Mesenchymal stem cell (in vitro differentiated cells and primary cell): ENCODE data around the gene CTSF.
A peak's percentile ranks its signal among the peaks of the same experiment; 100 is the strongest.

ENCODE experiments used
- DNase-seq: peaks from one replicate; pipeline ENCODE4 v3.0.0-alpha.2; 2013
- H2AFZ ChIP-seq: one replicate; pipeline ENCODE4 v1.6.1; 2013; ENCODE audit warnings: low read depth, mild to moderate bottlenecking, control low read depth, inconsistent platforms, low read length, moderate library complexity
- H2AK5ac ChIP-seq: 2 replicates; pipeline ENCODE4 v1.6.1; 2013; ENCODE audit warnings: low read length, moderate library complexity, mild to moderate bottlenecking, inconsistent platforms; ENCODE audit not compliant: severe bottlenecking
- H2BK120ac ChIP-seq: one replicate; pipeline ENCODE4 v1.6.1; 2013; ENCODE audit warnings: low read depth, mild to moderate bottlenecking, inconsistent platforms, low read length, moderate library complexity
- H2BK12ac ChIP-seq, 2 experiments: one replicate each; pipeline ENCODE4 v1.6.1; 2013; ENCODE audit warnings: inconsistent platforms in 2 of 2, low read length in 2 of 2, mild to moderate bottlenecking in 2 of 2, moderate library complexity in 2 of 2, control low read depth in 1 of 2
- H2BK15ac ChIP-seq: one replicate; pipeline ENCODE4 v1.6.1; 2013; ENCODE audit warnings: mild to moderate bottlenecking, low read depth, inconsistent platforms; ENCODE audit not compliant: poor library complexity, severe bottlenecking
- H2BK5ac ChIP-seq: 2 replicates; pipeline ENCODE4 v1.6.1; 2013; ENCODE audit warnings: low read depth, mild to moderate bottlenecking, low read length, control low read depth, inconsistent platforms; ENCODE audit not compliant: poor library complexity, severe bottlenecking
- H3K14ac ChIP-seq, 2 experiments: one replicate each; pipeline ENCODE4 v1.6.1; 2013; ENCODE audit warnings: inconsistent platforms in 2 of 2, low read length in 2 of 2, control low read depth in 1 of 2, mild to moderate bottlenecking in 1 of 2, moderate library complexity in 1 of 2
- H3K18ac ChIP-seq, 2 experiments: one replicate each; pipeline ENCODE4 v1.6.1; 2013; ENCODE audit warnings: inconsistent platforms in 2 of 2, low read length in 2 of 2, control low read depth in 1 of 2, low read depth in 1 of 2, mild to moderate bottlenecking in 1 of 2
- H3K23ac ChIP-seq, 2 experiments: one replicate each; pipeline ENCODE4 v1.6.1; 2013; ENCODE audit warnings: inconsistent platforms in 2 of 2, low read length in 2 of 2, mild to moderate bottlenecking in 2 of 2, moderate library complexity in 2 of 2, control low read depth in 1 of 2
- H3K27ac ChIP-seq: 2 replicates; pipeline ENCODE4 v1.5.1; 2013; ENCODE audit warnings: mild to moderate bottlenecking, moderate library complexity, low read length, control low read depth, inconsistent platforms; ENCODE audit not compliant: poor library complexity, severe bottlenecking
- H3K27me3 ChIP-seq, 2 experiments: 2 replicates each; pipeline versions ENCODE4 v1.6.1 to v1.7.0; 2013; ENCODE audit warnings: low read length in 2 of 2, mild to moderate bottlenecking in 2 of 2, moderate library complexity in 2 of 2, control low read depth in 1 of 2, inconsistent platforms in 1 of 2; ENCODE audit not compliant: control insufficient read depth in 1 of 2, insufficient read depth in 1 of 2
- H3K36me3 ChIP-seq, 2 experiments: 2 replicates each; pipeline versions ENCODE4 v1.6.1 to v1.7.0; 2013; ENCODE audit warnings: low read length in 2 of 2, control low read depth in 1 of 2, inconsistent platforms in 1 of 2, low read depth in 1 of 2, mild to moderate bottlenecking in 1 of 2; ENCODE audit not compliant: insufficient read depth in 2 of 2, control insufficient read depth in 1 of 2
- H3K4ac ChIP-seq, 2 experiments: one replicate each; pipeline ENCODE4 v1.6.1; 2013; ENCODE audit warnings: inconsistent platforms in 2 of 2, low read length in 2 of 2, mild to moderate bottlenecking in 2 of 2, moderate library complexity in 2 of 2, control low read depth in 1 of 2, low read depth in 1 of 2
- H3K4me1 ChIP-seq: 2 replicates; pipeline ENCODE4 v1.6.1; 2013; ENCODE audit warnings: low read depth, low read length, control low read depth; ENCODE audit not compliant: control insufficient read depth, insufficient read depth
- H3K4me2 ChIP-seq: 2 replicates; pipeline ENCODE4 v1.6.1; 2013; ENCODE audit warnings: low read length, mild to moderate bottlenecking, inconsistent platforms; ENCODE audit not compliant: poor library complexity, severe bottlenecking
- H3K4me3 ChIP-seq, 2 experiments: 2 replicates each; pipeline versions ENCODE4 v1.5.1 to v1.7.0; 2013; ENCODE audit warnings: low read length in 2 of 2, mild to moderate bottlenecking in 2 of 2, control low read depth in 1 of 2, low read depth in 1 of 2; ENCODE audit not compliant: insufficient read depth in 1 of 2
- H3K79me1 ChIP-seq: replicated peaks from 2 replicates; pipeline ENCODE4 v1.6.1; 2013; ENCODE audit warnings: mild to moderate bottlenecking, control low read depth, low read length, inconsistent platforms; ENCODE audit not compliant: poor library complexity, severe bottlenecking
- H3K9ac ChIP-seq: 2 replicates; pipeline ENCODE4 v1.7.0; 2013; ENCODE audit warnings: mild to moderate bottlenecking, low read length, moderate library complexity
- H3K9me3 ChIP-seq: 2 replicates; pipeline ENCODE4 v1.7.0; 2013; ENCODE audit warnings: mild to moderate bottlenecking, low read length; ENCODE audit not compliant: control insufficient read depth
- H4K8ac ChIP-seq: one replicate; pipeline ENCODE4 v1.6.1; 2013; ENCODE audit warnings: inconsistent platforms, mild to moderate bottlenecking, low read length, moderate library complexity
- H4K91ac ChIP-seq: one replicate; pipeline ENCODE4 v1.6.1; 2013; ENCODE audit warnings: mild to moderate bottlenecking, low read length, inconsistent platforms
- whole genome bisulfite sequencing: methylation state at CpG from one replicate; pipeline ENCODE4 v1.1.7; 2013; ENCODE audit warnings: mixed read lengths; 5-methylcytosine and 5-hydroxymethylcytosine counted together

Gene CTSF

DNA sequence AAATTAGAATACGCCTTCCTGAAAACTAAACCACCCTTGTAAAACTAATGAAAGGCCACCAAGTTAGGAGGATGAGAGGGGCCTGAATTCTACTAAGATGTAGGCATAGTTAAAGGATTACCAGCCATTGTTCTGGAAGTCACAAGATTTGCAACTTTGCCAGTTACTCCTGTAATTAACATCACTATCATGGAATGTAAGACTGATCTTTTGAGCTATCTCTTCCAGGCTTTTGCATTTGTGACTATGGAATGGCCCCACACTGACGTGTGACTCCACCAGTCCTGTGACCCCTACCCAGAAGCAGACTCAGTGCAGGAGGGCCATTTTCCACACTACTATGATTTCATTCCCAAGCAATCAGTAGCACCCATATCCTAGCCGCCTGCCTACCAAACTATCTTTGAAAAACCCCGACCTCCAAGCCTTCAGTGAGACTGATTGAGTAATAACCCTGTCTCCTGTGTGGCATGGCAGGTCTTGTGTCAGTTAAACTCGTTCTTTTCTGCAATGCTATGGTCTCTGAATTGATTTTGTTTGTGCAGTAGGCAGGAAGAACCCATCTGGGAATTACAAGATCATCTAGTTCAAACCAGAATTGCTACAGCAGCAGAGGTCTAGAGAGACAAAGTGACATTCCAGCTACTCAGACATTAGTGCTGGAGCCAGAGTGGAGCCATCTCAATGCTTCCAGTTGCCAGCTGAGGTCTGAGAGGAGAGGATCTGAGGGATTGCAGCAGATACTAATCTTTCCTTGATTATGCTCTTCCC, 1.9 kb upstream of the CTSF start:
- no peak overlapping the region for H3K4ac ChIP-seq
- H3K27me3 ChIP-seq, result peaks cover 0 to 5% of the 10 kb centered on the region in 2 experiments
- no peak overlapping the region for H4K91ac ChIP-seq
- H2AK5ac ChIP-seq, result no peak overlapping the region
- no peak overlapping the region for H2BK15ac ChIP-seq
- H3K9ac ChIP-seq, result no peak overlapping the region
- H3K36me3 ChIP-seq, result peaks cover 0 to 12% of the 10 kb centered on the region in 2 experiments
- 53% methylated on average over 3 of the region's 5 CpGs for WGBS
- no peaks in the 10 kb centered on the region for H3K4me1 ChIP-seq
- no peak overlapping the region for H3K23ac ChIP-seq
- H3K27ac ChIP-seq, result no peak overlapping the region
- H2BK120ac ChIP-seq, result no peak overlapping the region
- no peak overlapping the region for H3K4me2 ChIP-seq
- H3K4me3 ChIP-seq, result no peak overlapping the region
- no peak for DNase-seq
- peak overlapping the region in 1 of 2 experiments; percentile 7 for H3K18ac ChIP-seq
- H3K79me1 ChIP-seq, result no peaks in the 10 kb centered on the region
- H4K8ac ChIP-seq, result no peak overlapping the region
- no peak overlapping the region for H3K14ac ChIP-seq
- no peak overlapping the region for H2BK12ac ChIP-seq
- no peak overlapping the region for H2AFZ ChIP-seq
- no peak overlapping the region for H2BK5ac ChIP-seq
- H3K9me3 ChIP-seq, result no peaks in the 10 kb centered on the region

- no peak overlapping the region for H2BK120ac ChIP-seq
- WGBS, result 90% methylated on average over 7 of the region's 7 CpGs
Observed at GRCh38 chr11:66569076-66569475, 670 bp upstream of the CTSF start.

DNA sequence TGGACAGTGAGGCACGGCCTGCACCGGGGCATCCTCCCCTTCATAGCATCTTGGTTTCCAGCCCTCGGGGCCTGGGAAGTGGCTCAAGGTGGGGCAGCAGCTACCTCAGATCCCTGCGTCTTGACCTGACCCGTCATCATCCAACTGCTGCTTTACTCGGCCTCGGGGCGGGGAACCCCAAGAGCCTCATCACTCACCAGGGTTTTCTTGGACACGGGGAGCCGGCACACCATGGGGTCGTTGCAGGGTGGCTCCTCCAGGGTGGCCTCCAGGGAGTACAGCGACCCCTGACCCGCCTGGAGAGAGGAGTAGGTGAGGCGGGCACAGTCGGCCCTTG, 651 bp downstream of the CTSF start:
- DNase-seq, result no peak
- WGBS, result 92% methylated on average over 15 of the region's 15 CpGs
- no peak overlapping the region for H2AK5ac ChIP-seq
- no peak overlapping the region for H4K8ac ChIP-seq
- no peaks in the 10 kb centered on the region for H3K4me1 ChIP-seq
- peaks cover 0 to 5% of the 10 kb centered on the region in 2 experiments for H3K27me3 ChIP-seq
- H2BK15ac ChIP-seq, result no peak overlapping the region
- no peak overlapping the region for H2BK12ac ChIP-seq
- no peak overlapping the region for H3K27ac ChIP-seq
- no peak overlapping the region for H2AFZ ChIP-seq
- no peak overlapping the region for H3K18ac ChIP-seq
- no peak overlapping the region for H4K91ac ChIP-seq
- no peaks in the 10 kb centered on the region for H3K9me3 ChIP-seq
- no peaks in the 10 kb centered on the region for H3K79me1 ChIP-seq
- H2BK5ac ChIP-seq, result no peak overlapping the region
- no peak overlapping the region for H3K23ac ChIP-seq
- H3K4me2 ChIP-seq, result no peak overlapping the region
- no peak overlapping the region for H3K14ac ChIP-seq
- peak overlapping the region; percentile 73 for H3K9ac ChIP-seq
- H3K4ac ChIP-seq, result no peak overlapping the region
- H3K36me3 ChIP-seq, result peaks cover 0 to 17% of the 10 kb centered on the region in 2 experiments
- H3K4me3 ChIP-seq, result peak overlapping the region in 1 of 2 experiments; percentile 75
- H2BK120ac ChIP-seq, result no peak overlapping the region

More at GRCh38 chr11:66569076-66569475, 670 bp upstream of the CTSF start:
- H3K9me3 ChIP-seq, result no peaks in the 10 kb centered on the region
- no peak overlapping the region for H4K91ac ChIP-seq
- no peak overlapping the region for H3K27ac ChIP-seq
- H2AK5ac ChIP-seq, result no peak overlapping the region
- H3K14ac ChIP-seq, result no peak overlapping the region
- peaks cover 0 to 17% of the 10 kb centered on the region in 2 experiments for H3K36me3 ChIP-seq
- H2BK12ac ChIP-seq, result no peak overlapping the region
- no peak overlapping the region for H2BK5ac ChIP-seq
- H3K9ac ChIP-seq, result no peak overlapping the region
- H3K18ac ChIP-seq, result no peak overlapping the region
- no peak overlapping the region for H3K23ac ChIP-seq
- DNase-seq, result no peak
- no peak overlapping the region for H2AFZ ChIP-seq
- H3K4me2 ChIP-seq, result no peak overlapping the region
- H3K4ac ChIP-seq, result no peak overlapping the region
- H3K4me1 ChIP-seq, result no peaks in the 10 kb centered on the region
- H2BK15ac ChIP-seq, result no peak overlapping the region
- no peaks in the 10 kb centered on the region for H3K79me1 ChIP-seq
- H4K8ac ChIP-seq, result peak overlapping the region; percentile 43
- peak overlapping the region in 1 of 2 experiments; percentile 75 for H3K4me3 ChIP-seq
- H3K27me3 ChIP-seq, result peaks cover 0 to 5% of the 10 kb centered on the region in 2 experiments

DNA sequence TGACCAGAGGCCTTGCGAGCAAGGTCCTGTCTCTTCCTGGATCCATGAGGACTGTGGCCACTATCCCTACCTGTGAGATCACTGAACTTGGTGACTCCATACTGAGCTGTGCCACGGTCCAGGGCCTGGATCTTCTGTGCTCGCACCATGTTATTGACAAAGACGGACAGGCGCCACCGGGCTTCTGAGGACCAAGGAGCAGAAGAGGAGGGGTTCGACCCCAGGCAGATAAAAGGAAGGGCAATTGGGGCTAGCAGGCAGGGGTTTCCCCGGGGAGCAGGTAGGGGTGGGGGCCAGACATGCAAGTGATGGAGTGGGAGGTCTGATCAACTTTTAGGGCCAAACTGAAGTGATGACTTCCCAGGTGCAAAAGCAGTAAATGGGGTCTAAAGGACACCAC, 2.2 kb downstream of the CTSF start:
- no peak overlapping the region for H2BK120ac ChIP-seq
- WGBS, result 93% methylated on average over 8 of the region's 8 CpGs
- H3K4me2 ChIP-seq, result no peak overlapping the region
- H3K4ac ChIP-seq, result no peak overlapping the region
- no peak overlapping the region for H2BK12ac ChIP-seq
- H3K79me1 ChIP-seq, result no peaks in the 10 kb centered on the region
- no peaks in the 10 kb centered on the region for H3K9me3 ChIP-seq
- no peak overlapping the region for H3K14ac ChIP-seq
- H3K4me3 ChIP-seq, result no peak overlapping the region
- no peak for DNase-seq
- no peak overlapping the region for H3K23ac ChIP-seq
- no peak overlapping the region for H2BK15ac ChIP-seq
- no peak overlapping the region for H3K9ac ChIP-seq
- peaks cover 0 to 6% of the 10 kb centered on the region in 2 experiments for H3K27me3 ChIP-seq
- peaks cover 0 to 17% of the 10 kb centered on the region in 2 experiments for H3K36me3 ChIP-seq
- H2BK5ac ChIP-seq, result no peak overlapping the region
- no peak overlapping the region for H4K8ac ChIP-seq
- H4K91ac ChIP-seq, result no peak overlapping the region
- H2AFZ ChIP-seq, result no peak overlapping the region
- H3K18ac ChIP-seq, result no peak overlapping the region
- H2AK5ac ChIP-seq, result no peak overlapping the region
- no peaks in the 10 kb centered on the region for H3K4me1 ChIP-seq
- no peak overlapping the region for H3K27ac ChIP-seq
